A549 (cell line): Measurements from ENCODE around the gene PAK1. TPM values are rescaled to one million over a fixed set of nuclear protein-coding genes. Genes with fewer than 3 reads are reported as not detected.
A peak's percentile ranks its signal among the peaks of the same experiment; 100 is the strongest.

Experiments
- ATAC-seq, 2 experiments: fragments of 200-7000 bp in 1 of 2; fragments of >200 bp in 1 of 2; cut with Nextera tagmentation in 1 of 2; cut with Tn5 transposase in 1 of 2; 3 replicates each; pipeline versions ENCODE4 v1.8.0 to v1.9.1; 2018 to 2020; ENCODE audit warnings: mild to moderate bottlenecking in 1 of 2, moderate library complexity in 1 of 2
- CTCF ChIA-PET: fragments of 300-600 bp; sonication (Branson Sonifier 250); formaldehyde crosslinking; extraction: SDS; loops from one replicate; lab custom pipeline; 2021; ENCODE audit warnings: antibody characterized with exemption, inconsistent platforms; lab: Yijun Ruan, JAX
- POLR2A ChIA-PET: fragments of 350-600 bp; formaldehyde crosslinking; extraction: SDS; loops from one replicate; lab custom pipeline; 2021; ENCODE audit warnings: antibody characterized with exemption, inconsistent platforms; lab: Yijun Ruan, JAX
- DNase-seq, 2 experiments: peaks; one replicate each; pipeline versions ENCODE4 v3.0.0 to v3.0.0-alpha.2; 2011 to 2016; ENCODE audit warnings: low read depth in 1 of 2, low spot score in 1 of 2
- FAIRE-seq: peaks from 2 replicates; lab custom pipeline; 2011; peaks lifted over from hg19 to GRCh38; lab: Jason Lieb, UNC
- H3K27ac ChIP-seq, 2 experiments: fragments of >200 bp; sonication (Bioruptor Twin); formaldehyde crosslinking; 3 replicates each; pipeline ENCODE4 v1.5.1; 2016 to 2017
- H3K4me1 ChIP-seq: fragments of >200 bp; sonication (Bioruptor Twin); formaldehyde crosslinking; 3 replicates; pipeline ENCODE4 v1.6.1; 2016
- H3K4me2 ChIP-seq: fragments of >200 bp; sonication (Bioruptor Twin); formaldehyde crosslinking; 3 replicates; pipeline ENCODE4 v1.6.1; 2016
- H3K4me3 ChIP-seq: fragments of >200 bp; sonication (Bioruptor Twin); formaldehyde crosslinking; 3 replicates; pipeline ENCODE4 v1.5.1; 2016
- H3K9me3 ChIP-seq: fragments of >200 bp; sonication (Bioruptor Twin); formaldehyde crosslinking; 3 replicates; pipeline ENCODE4 v1.6.1; 2016
- CBX8 ChIP-seq: fragments of 200-600 bp; sonication (generic); IDR thresholded peaks from 2 replicates; pipeline ENCODE4 v1.6.1; 2016
- CEBPB ChIP-seq, 2 experiments: fragments of >200 bp in 1 of 2; sonication (Bioruptor Twin) in 1 of 2; formaldehyde crosslinking in 1 of 2; IDR thresholded peaks; 2 replicates each; pipeline ENCODE4 v1.6.1; 2012 to 2016
- EHF ChIP-seq: fragments of 250-450 bp; sonication (Bioruptor Pico); IDR thresholded peaks from 2 replicates; pipeline ENCODE4 v1.5.0; 2020; ENCODE audit warnings: mild to moderate bottlenecking
- EHMT2 ChIP-seq: fragments of 200-600 bp; sonication (generic); IDR thresholded peaks from 2 replicates; pipeline ENCODE4 v1.6.1; 2016; ENCODE audit warnings: antibody characterized with exemption, low read depth, mild to moderate bottlenecking, moderate library complexity
- EP300 ChIP-seq, 2 experiments: fragments of >200 bp; sonication (Bioruptor Twin); formaldehyde crosslinking; IDR thresholded peaks; 2 replicates in 1 of 2; 3 replicates in 1 of 2; pipeline ENCODE4 v1.6.1; 2016 to 2017
- HDAC2 ChIP-seq: fragments of 200-600 bp; sonication (generic); IDR thresholded peaks from 2 replicates; pipeline ENCODE4 v1.6.1; 2016
- HOXB5 ChIP-seq: fragments of 250-450 bp; sonication (Bioruptor Pico); IDR thresholded peaks from 2 replicates; pipeline ENCODE4 v1.5.0; 2020; ENCODE audit warnings: mild to moderate bottlenecking, moderate library complexity
- JUN ChIP-seq, 2 experiments: fragments of >200 bp; sonication (Bioruptor Twin); formaldehyde crosslinking; IDR thresholded peaks; 2 replicates in 1 of 2; 3 replicates in 1 of 2; pipeline ENCODE4 v1.6.1; 2016 to 2017
- JUNB ChIP-seq: fragments of >200 bp; sonication (Bioruptor Twin); formaldehyde crosslinking; IDR thresholded peaks from 2 replicates; pipeline ENCODE4 v1.6.1; 2016
- KDM5A ChIP-seq: fragments of 200-600 bp; sonication (generic); IDR thresholded peaks from 2 replicates; pipeline ENCODE4 v1.6.1; 2016; ENCODE audit warnings: antibody characterized with exemption, mild to moderate bottlenecking
- NPAS2 ChIP-seq: fragments of 250-450 bp; sonication (Bioruptor Pico); IDR thresholded peaks from 2 replicates; pipeline ENCODE4 v1.8.0; 2022; ENCODE audit warnings: mild to moderate bottlenecking, moderate library complexity, borderline replicate concordance
- NR3C1 ChIP-seq: fragments of >200 bp; sonication (Bioruptor Twin); formaldehyde crosslinking; IDR thresholded peaks from 3 replicates; pipeline ENCODE4 v1.6.1; 2017
- PHF8 ChIP-seq: fragments of 200-600 bp; sonication (generic); IDR thresholded peaks from 2 replicates; pipeline ENCODE4 v1.6.1; 2016; ENCODE audit warnings: low read depth, mild to moderate bottlenecking, antibody characterized with exemption, moderate library complexity, borderline replicate concordance
- POLR2A ChIP-seq: IDR thresholded peaks from 2 replicates; pipeline ENCODE4 v1.6.1; 2012; ENCODE audit warnings: mild to moderate bottlenecking, low read length
- RCOR1 ChIP-seq: fragments of 150-350 bp; IDR thresholded peaks from 2 replicates; pipeline ENCODE4 v1.6.1; 2014; ENCODE audit warnings: antibody characterized with exemption, low read length, low read depth
- RNF2 ChIP-seq: fragments of 200-600 bp; sonication (generic); IDR thresholded peaks from 2 replicates; pipeline ENCODE4 v1.6.1; 2016; ENCODE audit warnings: low read depth, mild to moderate bottlenecking, antibody characterized with exemption, moderate library complexity, borderline replicate concordance
- TP53 ChIP-seq: fragments of 250-450 bp; sonication (Bioruptor Pico); IDR thresholded peaks from 2 replicates; pipeline ENCODE4 v1.5.0; 2021; ENCODE audit warnings: mild to moderate bottlenecking, moderate library complexity
- ZFP36 ChIP-seq: fragments of 450-650 bp; IDR thresholded peaks from 2 replicates; pipeline ENCODE4 v1.6.1; 2014; ENCODE audit warnings: borderline replicate concordance; ENCODE audit not compliant: partially characterized antibody
- ZSCAN20 ChIP-seq: fragments of 250-450 bp; sonication (Bioruptor Pico); IDR thresholded peaks from 2 replicates; pipeline ENCODE4 v1.8.0; 2022; ENCODE audit warnings: mild to moderate bottlenecking, moderate library complexity
- WGBS: methylation state at CpG from one replicate; pipeline ENCODE4 v1.1.6; 2017; ENCODE audit errors: missing lambda C conversion rate; 5-methylcytosine and 5-hydroxymethylcytosine counted together
- polyA plus RNA-seq, 4 experiments: library from polyadenylated mRNA; depleted of rRNA in 3 of 4; stranded (reverse); fragments of >200 nt; fragmentation: RNase III in 1 of 4; extraction: RNeasy Plus Mini Kit Qiagen cat#74134 plus additional on column Dnase treatment in 1 of 4; gene quantifications; 2 replicates in 3 of 4; 3 replicates in 1 of 4; pipeline ENCODE4 v1.2.3, GENCODE V29; 2011 to 2017
- TF ChIP-seq, protein P1 (sequence below): IDR thresholded peaks from 2 replicates; pipeline ENCODE4 v1.6.1; 2012
- TF ChIP-seq, protein P2 (sequence below): fragments of 450-650 bp; IDR thresholded peaks from 2 replicates; pipeline ENCODE4 v1.6.1; 2014; ENCODE audit warnings: antibody characterized with exemption
- TF ChIP-seq, protein P3 (sequence below): fragments of 200-600 bp; sonication (generic); IDR thresholded peaks from 2 replicates; pipeline ENCODE4 v1.6.1; 2016; ENCODE audit warnings: antibody characterized with exemption, mild to moderate bottlenecking, moderate library complexity
- TF ChIP-seq, protein P4 (sequence below): fragments of >200 bp; sonication (Bioruptor Twin); formaldehyde crosslinking; IDR thresholded peaks from 2 replicates; pipeline ENCODE4 v1.6.1; 2016
- TF ChIP-seq, protein P5 (sequence below): fragments of >200 bp; sonication (Bioruptor Twin); formaldehyde crosslinking; IDR thresholded peaks from 3 replicates; pipeline ENCODE4 v1.5.1; 2016

Gene PAK1
- polyA plus RNA-seq, 2 of the 4 experiments (the other 2 are of a cell fraction), result 20.6 to 60.7 TPM

DNA sequence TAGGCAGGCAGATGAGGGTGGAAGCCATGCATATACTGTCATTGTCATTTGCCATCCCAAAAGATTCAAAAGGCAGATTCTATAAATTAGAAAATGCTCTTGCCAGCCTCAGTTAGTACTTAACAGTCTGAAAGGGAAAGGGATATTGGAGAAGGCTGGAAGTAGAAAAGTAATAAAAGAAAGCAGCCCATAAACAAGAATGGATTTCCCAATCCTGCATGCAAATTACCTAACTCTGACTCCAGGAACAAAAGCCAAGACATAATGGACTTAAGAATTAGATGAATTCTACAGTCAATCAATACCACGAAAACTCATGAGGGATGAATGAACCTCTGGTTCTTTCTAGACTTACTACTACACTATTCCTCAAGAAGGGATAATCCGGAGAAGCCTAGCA is 5.9 kb downstream of the PAK1 start:
- WGBS, result 70% methylated on average over 2 of the region's 2 CpGs
- no peak for FAIRE-seq
- POLR2A ChIA-PET, result no interaction called here
- CTCF ChIA-PET, result interaction anchor here (1.4 kb wide), 1 partner anchor 22 kb away, joined by 5 read pairs; no protein-coding TSS in a partner anchor
- no peak for ATAC-seq
- no peak overlapping the region for H3K4me2 ChIP-seq
- DNase-seq, result no peak
- TF ChIP-seq CEBPB (IDR thresholded peaks at IDR 0.05) (0 out of 4 replicates have a peak, but pooled peaks of 1 of the 2 experiments have one; percentile 27), RNF2 (no peak)
- H3K9me3 ChIP-seq, result no peaks in the 10 kb centered on the region
- no peak overlapping the region for H3K4me3 ChIP-seq
- H3K4me1 ChIP-seq, result peaks cover 9% of the 10 kb centered on the region; the same call in 2 of the 3 replicates
- H3K27ac ChIP-seq, result no peak overlapping the region

DNA sequence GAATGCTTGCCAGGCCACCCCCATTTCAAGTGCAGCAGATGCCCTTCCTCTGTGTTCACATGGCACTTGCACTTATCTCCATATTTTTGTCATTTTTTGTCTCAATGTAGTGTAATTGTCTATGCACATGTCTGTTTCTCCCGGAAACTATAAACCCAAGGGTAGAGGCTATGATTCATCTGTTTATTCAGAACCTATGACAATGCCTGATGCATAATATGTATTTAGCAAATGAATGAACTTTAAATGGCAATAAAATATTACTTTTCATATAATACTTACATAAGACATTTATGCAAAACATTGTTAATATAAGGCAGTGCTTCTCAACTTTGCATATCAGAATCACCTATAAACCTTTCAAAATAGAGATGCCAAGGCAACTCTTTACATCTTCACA is 6.7 kb downstream of the PAK1 start:
- ChIA-PET POLR2A (interaction anchor here (0.6 kb wide), 1 partner anchor 21 kb away, joined by 5 read pairs; no protein-coding TSS in a partner anchor), CTCF (no interaction called here)
- DNase-seq, result peak in 1 of 2 experiments; percentile 10
- Histone ChIP-seq H3K4me3 (no peak overlapping the region), H3K4me1 (peaks cover 9% of the 10 kb centered on the region; the same call in 2 of the 3 replicates), H3K9me3 (no peaks in the 10 kb centered on the region), H3K4me2 (peak overlapping the region; percentile 21; the same call in 1 of the 3 replicates), H3K27ac (no peak overlapping the region)
- peak in 1 of 2 experiments; percentile 50; a peak in 1 of 6 replicates for ATAC-seq
- no peak for FAIRE-seq
- TF ChIP-seq NPAS2 (CRISPR knock-in tag) (no peak), PHF8 (no peak), JUNB (no peak), JUN (IDR thresholded peaks at IDR 0.05) (no peak)
- WGBS, result 6% methylated on average over 1 of the region's 1 CpG

DNA sequence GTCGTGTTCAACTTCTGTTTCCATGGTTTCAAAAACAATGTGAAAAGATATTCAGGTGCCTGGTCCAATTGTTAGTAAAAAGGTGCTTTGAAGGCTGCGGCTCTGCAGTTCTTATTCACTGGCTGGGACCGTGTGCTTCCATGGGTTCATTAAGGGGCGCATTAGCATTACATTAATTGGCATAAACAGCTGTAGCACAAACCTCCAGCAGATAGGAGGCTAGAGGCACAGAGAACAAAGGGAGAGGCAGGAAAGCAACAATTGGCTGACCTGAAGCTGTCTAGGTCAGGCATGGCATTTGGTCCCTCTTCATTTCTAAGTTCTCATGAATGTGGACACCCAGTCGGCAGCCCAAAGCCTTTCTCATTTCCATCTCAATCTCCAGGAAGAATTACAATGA is 16.6 kb downstream of the PAK1 start:
- WGBS, result 68% methylated on average over 5 of the region's 5 CpGs
- POLR2A ChIA-PET, result no interaction called here
- TF ChIP-seq, protein P1, sequence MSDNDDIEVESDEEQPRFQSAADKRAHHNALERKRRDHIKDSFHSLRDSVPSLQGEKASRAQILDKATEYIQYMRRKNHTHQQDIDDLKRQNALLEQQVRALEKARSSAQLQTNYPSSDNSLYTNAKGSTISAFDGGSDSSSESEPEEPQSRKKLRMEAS, result no peak
- no peak for TF ChIP-seq CEBPB (IDR thresholded peaks at IDR 0.05)
- TF ChIP-seq, protein P2, sequence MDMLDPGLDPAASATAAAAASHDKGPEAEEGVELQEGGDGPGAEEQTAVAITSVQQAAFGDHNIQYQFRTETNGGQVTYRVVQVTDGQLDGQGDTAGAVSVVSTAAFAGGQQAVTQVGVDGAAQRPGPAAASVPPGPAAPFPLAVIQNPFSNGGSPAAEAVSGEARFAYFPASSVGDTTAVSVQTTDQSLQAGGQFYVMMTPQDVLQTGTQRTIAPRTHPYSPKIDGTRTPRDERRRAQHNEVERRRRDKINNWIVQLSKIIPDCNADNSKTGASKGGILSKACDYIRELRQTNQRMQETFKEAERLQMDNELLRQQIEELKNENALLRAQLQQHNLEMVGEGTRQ, result no peak
- Histone ChIP-seq H3K4me3 (no peak overlapping the region), H3K4me2 (no peak overlapping the region), H3K27ac (no peak overlapping the region), H3K4me1 (peaks cover 18% of the 10 kb centered on the region), H3K9me3 (no peaks in the 10 kb centered on the region)
- CTCF ChIA-PET, result no interaction called here
- FAIRE-seq, result no peak
- DNase-seq, result no peak
- no peak for ATAC-seq

DNA sequence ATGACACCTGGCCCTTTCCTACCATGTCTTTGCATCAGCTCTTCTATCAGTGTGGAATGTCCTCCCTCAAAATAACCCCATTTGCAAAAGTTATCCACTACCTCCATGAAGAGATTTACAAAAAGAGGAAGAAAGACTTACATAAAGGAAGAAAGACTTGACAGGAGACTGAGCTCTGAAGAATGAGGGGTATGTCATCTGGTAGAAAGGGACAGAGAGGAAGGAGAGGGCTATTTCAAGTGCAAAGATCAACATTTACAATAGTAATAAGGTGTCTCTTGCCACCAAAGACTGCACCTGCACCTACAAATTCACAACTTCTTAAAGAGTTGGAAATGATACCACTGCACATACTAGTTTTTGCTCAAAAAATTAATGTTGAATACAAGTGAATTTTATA is 18.2 kb downstream of the PAK1 start:
- Histone ChIP-seq H3K4me1 (peaks cover 18% of the 10 kb centered on the region), H3K4me2 (no peak overlapping the region), H3K4me3 (no peak overlapping the region), H3K9me3 (no peaks in the 10 kb centered on the region), H3K27ac (no peak overlapping the region)
- CTCF ChIA-PET, result interaction anchor here (1.4 kb wide), 1 partner anchor 12 kb away, joined by 3 read pairs; no protein-coding TSS in a partner anchor
- no peak for FAIRE-seq
- ATAC-seq, result no peak
- POLR2A ChIA-PET, result no interaction called here
- TF ChIP-seq KDM5A, result no peak
- TF ChIP-seq EHF (CRISPR knock-in tag), result no peak
- TF ChIP-seq TP53 (CRISPR knock-in tag), result no peak
- no peak for TF ChIP-seq RNF2
- no peak for TF ChIP-seq ZFP36
- TF ChIP-seq, protein P3, sequence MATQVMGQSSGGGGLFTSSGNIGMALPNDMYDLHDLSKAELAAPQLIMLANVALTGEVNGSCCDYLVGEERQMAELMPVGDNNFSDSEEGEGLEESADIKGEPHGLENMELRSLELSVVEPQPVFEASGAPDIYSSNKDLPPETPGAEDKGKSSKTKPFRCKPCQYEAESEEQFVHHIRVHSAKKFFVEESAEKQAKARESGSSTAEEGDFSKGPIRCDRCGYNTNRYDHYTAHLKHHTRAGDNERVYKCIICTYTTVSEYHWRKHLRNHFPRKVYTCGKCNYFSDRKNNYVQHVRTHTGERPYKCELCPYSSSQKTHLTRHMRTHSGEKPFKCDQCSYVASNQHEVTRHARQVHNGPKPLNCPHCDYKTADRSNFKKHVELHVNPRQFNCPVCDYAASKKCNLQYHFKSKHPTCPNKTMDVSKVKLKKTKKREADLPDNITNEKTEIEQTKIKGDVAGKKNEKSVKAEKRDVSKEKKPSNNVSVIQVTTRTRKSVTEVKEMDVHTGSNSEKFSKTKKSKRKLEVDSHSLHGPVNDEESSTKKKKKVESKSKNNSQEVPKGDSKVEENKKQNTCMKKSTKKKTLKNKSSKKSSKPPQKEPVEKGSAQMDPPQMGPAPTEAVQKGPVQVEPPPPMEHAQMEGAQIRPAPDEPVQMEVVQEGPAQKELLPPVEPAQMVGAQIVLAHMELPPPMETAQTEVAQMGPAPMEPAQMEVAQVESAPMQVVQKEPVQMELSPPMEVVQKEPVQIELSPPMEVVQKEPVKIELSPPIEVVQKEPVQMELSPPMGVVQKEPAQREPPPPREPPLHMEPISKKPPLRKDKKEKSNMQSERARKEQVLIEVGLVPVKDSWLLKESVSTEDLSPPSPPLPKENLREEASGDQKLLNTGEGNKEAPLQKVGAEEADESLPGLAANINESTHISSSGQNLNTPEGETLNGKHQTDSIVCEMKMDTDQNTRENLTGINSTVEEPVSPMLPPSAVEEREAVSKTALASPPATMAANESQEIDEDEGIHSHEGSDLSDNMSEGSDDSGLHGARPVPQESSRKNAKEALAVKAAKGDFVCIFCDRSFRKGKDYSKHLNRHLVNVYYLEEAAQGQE, result no peak
- TF ChIP-seq, protein P4, sequence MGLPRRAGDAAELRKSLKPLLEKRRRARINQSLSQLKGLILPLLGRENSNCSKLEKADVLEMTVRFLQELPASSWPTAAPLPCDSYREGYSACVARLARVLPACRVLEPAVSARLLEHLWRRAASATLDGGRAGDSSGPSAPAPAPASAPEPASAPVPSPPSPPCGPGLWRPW, result no peak
- TF ChIP-seq POLR2A, result no peak
- TF ChIP-seq, protein P5, sequence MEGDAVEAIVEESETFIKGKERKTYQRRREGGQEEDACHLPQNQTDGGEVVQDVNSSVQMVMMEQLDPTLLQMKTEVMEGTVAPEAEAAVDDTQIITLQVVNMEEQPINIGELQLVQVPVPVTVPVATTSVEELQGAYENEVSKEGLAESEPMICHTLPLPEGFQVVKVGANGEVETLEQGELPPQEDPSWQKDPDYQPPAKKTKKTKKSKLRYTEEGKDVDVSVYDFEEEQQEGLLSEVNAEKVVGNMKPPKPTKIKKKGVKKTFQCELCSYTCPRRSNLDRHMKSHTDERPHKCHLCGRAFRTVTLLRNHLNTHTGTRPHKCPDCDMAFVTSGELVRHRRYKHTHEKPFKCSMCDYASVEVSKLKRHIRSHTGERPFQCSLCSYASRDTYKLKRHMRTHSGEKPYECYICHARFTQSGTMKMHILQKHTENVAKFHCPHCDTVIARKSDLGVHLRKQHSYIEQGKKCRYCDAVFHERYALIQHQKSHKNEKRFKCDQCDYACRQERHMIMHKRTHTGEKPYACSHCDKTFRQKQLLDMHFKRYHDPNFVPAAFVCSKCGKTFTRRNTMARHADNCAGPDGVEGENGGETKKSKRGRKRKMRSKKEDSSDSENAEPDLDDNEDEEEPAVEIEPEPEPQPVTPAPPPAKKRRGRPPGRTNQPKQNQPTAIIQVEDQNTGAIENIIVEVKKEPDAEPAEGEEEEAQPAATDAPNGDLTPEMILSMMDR, result no peak
- no peak for TF ChIP-seq ZSCAN20 (CRISPR knock-in tag)
- no peak for TF ChIP-seq NPAS2 (CRISPR knock-in tag)
- TF ChIP-seq CBX8, result no peak
- no peak for TF ChIP-seq NR3C1
- no peak for TF ChIP-seq RCOR1
- no peak for TF ChIP-seq EHMT2
- TF ChIP-seq HOXB5 (CRISPR knock-in tag), result no peak
- no peak for TF ChIP-seq EP300 (IDR thresholded peaks at IDR 0.05)
- no peak for TF ChIP-seq HDAC2
- DNase-seq, result no peak
